ENCODE results near the gene PDP2. TPM values are rescaled to one million over a fixed set of nuclear protein-coding genes. Genes with fewer than 3 reads are reported as not detected.

The PDP2 gene
- polyA plus RNA-seq, 1 donor from 2014 or later = 4.2 TPM

GRCh38 chr16:66849021-66849420 is 31.3 kb upstream of the PDP2 start:
- Histone ChIP-seq H3K27ac (ENCODE audit: low read length) (no peak overlapping the region), H3K27me3 (ENCODE audit: insufficient read depth, low read depth, low read length) (peaks cover 34% of the 10 kb centered on the region), H4K20me1 (ENCODE audit: insufficient read depth) (no peaks in the 10 kb centered on the region), H2AFZ (ENCODE audit: low read depth, low read length) (no peak overlapping the region), H3F3A (ENCODE audit: insufficient read depth, low read length, poor library complexity, severe bottlenecking) (no peaks in the 10 kb centered on the region), H3K9me3 (ENCODE audit: low read length) (no peaks in the 10 kb centered on the region), H3K79me2 (replicated peaks; ENCODE audit: insufficient read depth, low read length) (no peaks in the 10 kb centered on the region), H3K9ac (ENCODE audit: low read length) (no peak overlapping the region), H3K4me3 (ENCODE audit: low read length) (no peak overlapping the region), H3K9me2 (ENCODE audit: insufficient read depth, low read length) (no peaks in the 10 kb centered on the region), H3K4me2 (ENCODE audit: low read length) (no peak overlapping the region), H3K36me3 (ENCODE audit: insufficient read depth, low read length) (no peaks in the 10 kb centered on the region)
- TF ChIP-seq EZH2 (IDR thresholded peaks at IDR 0.05; ENCODE audit: borderline replicate concordance, insufficient read depth, low read length, poor library complexity, severe bottlenecking) = no peak
- TF ChIP-seq EP300 (conservative IDR thresholded peaks at IDR 0.05; ENCODE audit: poor library complexity, severe bottlenecking) = no peak
- no peak for TF ChIP-seq MXI1 (conservative IDR thresholded peaks at IDR 0.05; ENCODE audit: poor library complexity, severe bottlenecking)
- TF ChIP-seq, protein P1, sequence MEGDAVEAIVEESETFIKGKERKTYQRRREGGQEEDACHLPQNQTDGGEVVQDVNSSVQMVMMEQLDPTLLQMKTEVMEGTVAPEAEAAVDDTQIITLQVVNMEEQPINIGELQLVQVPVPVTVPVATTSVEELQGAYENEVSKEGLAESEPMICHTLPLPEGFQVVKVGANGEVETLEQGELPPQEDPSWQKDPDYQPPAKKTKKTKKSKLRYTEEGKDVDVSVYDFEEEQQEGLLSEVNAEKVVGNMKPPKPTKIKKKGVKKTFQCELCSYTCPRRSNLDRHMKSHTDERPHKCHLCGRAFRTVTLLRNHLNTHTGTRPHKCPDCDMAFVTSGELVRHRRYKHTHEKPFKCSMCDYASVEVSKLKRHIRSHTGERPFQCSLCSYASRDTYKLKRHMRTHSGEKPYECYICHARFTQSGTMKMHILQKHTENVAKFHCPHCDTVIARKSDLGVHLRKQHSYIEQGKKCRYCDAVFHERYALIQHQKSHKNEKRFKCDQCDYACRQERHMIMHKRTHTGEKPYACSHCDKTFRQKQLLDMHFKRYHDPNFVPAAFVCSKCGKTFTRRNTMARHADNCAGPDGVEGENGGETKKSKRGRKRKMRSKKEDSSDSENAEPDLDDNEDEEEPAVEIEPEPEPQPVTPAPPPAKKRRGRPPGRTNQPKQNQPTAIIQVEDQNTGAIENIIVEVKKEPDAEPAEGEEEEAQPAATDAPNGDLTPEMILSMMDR (IDR thresholded peaks at IDR 0.05; ENCODE audit: poor library complexity, severe bottlenecking) = no peak
- TF ChIP-seq POLR2AphosphoS5 (IDR thresholded peaks at IDR 0.05) = no peak
- no peak for TF ChIP-seq RAD21 (conservative IDR thresholded peaks at IDR 0.05)
- no peak for TF ChIP-seq SMC3 (conservative IDR thresholded peaks at IDR 0.05; ENCODE audit: poor library complexity)
- no peak for TF ChIP-seq TAF1 (IDR thresholded peaks at IDR 0.05; ENCODE audit: low read depth)
- TF ChIP-seq, protein P2, sequence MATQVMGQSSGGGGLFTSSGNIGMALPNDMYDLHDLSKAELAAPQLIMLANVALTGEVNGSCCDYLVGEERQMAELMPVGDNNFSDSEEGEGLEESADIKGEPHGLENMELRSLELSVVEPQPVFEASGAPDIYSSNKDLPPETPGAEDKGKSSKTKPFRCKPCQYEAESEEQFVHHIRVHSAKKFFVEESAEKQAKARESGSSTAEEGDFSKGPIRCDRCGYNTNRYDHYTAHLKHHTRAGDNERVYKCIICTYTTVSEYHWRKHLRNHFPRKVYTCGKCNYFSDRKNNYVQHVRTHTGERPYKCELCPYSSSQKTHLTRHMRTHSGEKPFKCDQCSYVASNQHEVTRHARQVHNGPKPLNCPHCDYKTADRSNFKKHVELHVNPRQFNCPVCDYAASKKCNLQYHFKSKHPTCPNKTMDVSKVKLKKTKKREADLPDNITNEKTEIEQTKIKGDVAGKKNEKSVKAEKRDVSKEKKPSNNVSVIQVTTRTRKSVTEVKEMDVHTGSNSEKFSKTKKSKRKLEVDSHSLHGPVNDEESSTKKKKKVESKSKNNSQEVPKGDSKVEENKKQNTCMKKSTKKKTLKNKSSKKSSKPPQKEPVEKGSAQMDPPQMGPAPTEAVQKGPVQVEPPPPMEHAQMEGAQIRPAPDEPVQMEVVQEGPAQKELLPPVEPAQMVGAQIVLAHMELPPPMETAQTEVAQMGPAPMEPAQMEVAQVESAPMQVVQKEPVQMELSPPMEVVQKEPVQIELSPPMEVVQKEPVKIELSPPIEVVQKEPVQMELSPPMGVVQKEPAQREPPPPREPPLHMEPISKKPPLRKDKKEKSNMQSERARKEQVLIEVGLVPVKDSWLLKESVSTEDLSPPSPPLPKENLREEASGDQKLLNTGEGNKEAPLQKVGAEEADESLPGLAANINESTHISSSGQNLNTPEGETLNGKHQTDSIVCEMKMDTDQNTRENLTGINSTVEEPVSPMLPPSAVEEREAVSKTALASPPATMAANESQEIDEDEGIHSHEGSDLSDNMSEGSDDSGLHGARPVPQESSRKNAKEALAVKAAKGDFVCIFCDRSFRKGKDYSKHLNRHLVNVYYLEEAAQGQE (IDR thresholded peaks at IDR 0.05; ENCODE audit: borderline replicate concordance) = no peak

DNA sequence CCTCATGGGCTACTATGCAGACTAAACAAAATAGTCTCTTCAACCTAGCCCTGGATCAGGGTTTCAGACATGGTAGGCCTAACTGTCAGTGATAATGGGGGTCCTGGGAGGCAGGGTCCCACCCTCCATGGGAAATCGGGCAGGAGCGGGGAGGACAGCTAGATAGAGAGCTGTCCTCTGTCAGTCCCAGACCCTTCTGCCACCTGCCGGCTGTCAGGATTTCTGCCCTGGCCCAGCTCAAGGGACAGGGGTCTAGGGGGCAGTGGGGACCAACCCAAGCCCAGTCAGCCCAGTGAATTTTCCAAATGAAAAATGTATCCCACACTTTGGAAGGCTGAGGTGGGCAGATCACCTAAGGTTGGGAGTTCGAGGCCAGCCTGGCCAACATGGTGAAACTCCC is 30.8 kb upstream of the PDP2 start:
- Histone ChIP-seq H3K27me3 (ENCODE audit: insufficient read depth, low read depth, low read length) (peaks cover 29% of the 10 kb centered on the region), H3K36me3 (ENCODE audit: insufficient read depth, low read length) (no peaks in the 10 kb centered on the region), H3K4me3 (ENCODE audit: low read length) (no peak overlapping the region), H3K79me2 (replicated peaks; ENCODE audit: insufficient read depth, low read length) (no peaks in the 10 kb centered on the region), H3K9me2 (ENCODE audit: insufficient read depth, low read length) (no peaks in the 10 kb centered on the region), H3K9me3 (ENCODE audit: low read length) (no peaks in the 10 kb centered on the region), H3K27ac (ENCODE audit: low read length) (no peak overlapping the region), H3K9ac (ENCODE audit: low read length) (no peak overlapping the region), H2AFZ (ENCODE audit: low read depth, low read length) (no peak overlapping the region), H3K4me2 (ENCODE audit: low read length) (no peak overlapping the region), H4K20me1 (ENCODE audit: insufficient read depth) (no peaks in the 10 kb centered on the region), H3F3A (ENCODE audit: insufficient read depth, low read length, poor library complexity, severe bottlenecking) (no peaks in the 10 kb centered on the region)
- TF ChIP-seq TAF1 (IDR thresholded peaks at IDR 0.05; ENCODE audit: low read depth) (no peak), SMC3 (conservative IDR thresholded peaks at IDR 0.05; ENCODE audit: poor library complexity) (no peak), EP300 (conservative IDR thresholded peaks at IDR 0.05; ENCODE audit: poor library complexity, severe bottlenecking) (no peak), RAD21 (conservative IDR thresholded peaks at IDR 0.05) (no peak), EZH2 (IDR thresholded peaks at IDR 0.05; ENCODE audit: borderline replicate concordance, insufficient read depth, low read length, poor library complexity, severe bottlenecking) (no peak), MXI1 (conservative IDR thresholded peaks at IDR 0.05; ENCODE audit: poor library complexity, severe bottlenecking) (no peak), POLR2AphosphoS5 (IDR thresholded peaks at IDR 0.05) (no peak)
- TF ChIP-seq, protein P2 (IDR thresholded peaks at IDR 0.05; ENCODE audit: borderline replicate concordance) = no peak
- TF ChIP-seq, protein P1 (IDR thresholded peaks at IDR 0.05; ENCODE audit: poor library complexity, severe bottlenecking) = no peak
